HG03175 (cell line): ENCODE results near the gene NRP1.

Source experiments
- ATAC-seq: cut with Tn5 transposase; IDR thresholded peaks from one replicate; pipeline ENCODE4 v1.9.1; 2021; ENCODE audit warnings: mild to moderate bottlenecking, moderate library complexity; ENCODE audit not compliant: unreplicated experiment

NRP1 gene

DNA sequence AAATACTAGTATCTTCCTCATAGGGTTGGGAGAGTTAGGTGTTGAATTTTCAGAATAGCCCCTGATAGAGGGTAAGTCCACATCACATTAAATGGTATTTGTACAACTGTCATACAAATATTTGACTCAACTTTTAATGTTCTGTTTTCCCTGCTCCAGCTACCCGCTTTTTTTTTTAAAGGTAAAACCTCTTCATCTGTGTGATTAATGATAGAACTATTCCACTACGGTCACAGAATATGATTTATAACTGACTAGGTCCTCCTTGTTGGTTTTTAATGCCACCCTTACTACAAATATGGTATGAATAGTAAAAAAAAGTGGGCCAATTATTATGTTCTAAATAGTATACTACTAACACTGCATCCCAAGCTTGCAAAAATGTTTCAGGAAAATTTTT, 15.6 kb upstream of the NRP1 start:
- no peak for ATAC-seq

DNA sequence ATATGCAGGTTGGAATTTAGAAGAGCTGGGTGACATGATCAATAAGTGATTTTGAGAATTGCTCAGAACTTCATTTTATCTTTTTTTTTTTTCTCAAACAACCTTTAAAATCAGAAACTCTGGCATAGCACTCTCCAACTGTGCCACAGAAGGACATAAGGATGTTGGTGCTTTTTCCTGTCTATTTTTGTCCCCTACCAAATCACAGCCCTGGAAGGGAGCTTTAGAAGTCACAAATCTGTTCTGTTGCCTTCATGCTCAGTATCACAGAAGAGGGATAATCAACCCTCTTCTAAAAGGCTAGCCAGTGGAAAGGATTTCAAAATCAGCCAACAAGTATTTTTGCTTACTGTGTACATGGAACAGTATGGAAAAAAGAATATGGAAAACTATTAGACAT, 14.8 kb upstream of the NRP1 start:
- no peak for ATAC-seq

DNA sequence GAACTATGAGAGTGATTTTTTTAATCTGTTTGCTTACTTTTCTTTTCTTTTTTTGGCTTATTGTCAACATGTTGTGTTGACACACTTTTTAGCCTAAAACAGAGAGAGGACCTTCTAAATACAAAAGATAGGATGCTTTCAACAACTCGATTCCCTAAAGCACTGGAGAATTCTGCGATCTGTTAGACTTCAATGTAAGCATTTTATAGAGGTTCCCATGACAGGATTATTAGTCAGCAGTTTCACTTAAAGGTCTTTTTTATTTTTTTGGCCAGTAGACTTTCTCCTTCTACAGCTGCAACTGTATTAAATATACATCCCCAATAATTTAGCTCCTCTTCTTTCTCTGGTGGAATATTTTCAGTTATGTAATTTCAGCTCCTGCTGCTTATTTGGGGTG, 12.7 kb upstream of the NRP1 start:
- no peak for ATAC-seq

DNA sequence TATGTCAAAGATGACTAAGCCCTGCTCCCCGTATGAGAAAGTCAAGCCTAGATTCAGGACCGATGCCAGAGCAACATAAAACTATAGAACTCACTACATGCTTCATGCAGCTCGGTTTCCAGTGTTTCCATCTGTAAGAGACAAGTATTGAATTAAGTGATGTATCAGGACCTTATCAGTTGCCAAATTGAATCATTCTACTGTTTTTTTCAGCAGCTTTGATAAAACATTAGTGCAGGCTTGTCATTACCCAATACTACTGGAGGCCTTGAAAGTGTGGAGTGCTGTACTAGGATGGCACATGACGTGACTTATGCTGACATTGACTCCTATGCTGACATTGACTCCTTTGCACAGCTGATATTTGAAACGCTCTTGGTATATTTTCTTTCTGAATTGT, 10.8 kb upstream of the NRP1 start:
- ATAC-seq: no peak

DNA sequence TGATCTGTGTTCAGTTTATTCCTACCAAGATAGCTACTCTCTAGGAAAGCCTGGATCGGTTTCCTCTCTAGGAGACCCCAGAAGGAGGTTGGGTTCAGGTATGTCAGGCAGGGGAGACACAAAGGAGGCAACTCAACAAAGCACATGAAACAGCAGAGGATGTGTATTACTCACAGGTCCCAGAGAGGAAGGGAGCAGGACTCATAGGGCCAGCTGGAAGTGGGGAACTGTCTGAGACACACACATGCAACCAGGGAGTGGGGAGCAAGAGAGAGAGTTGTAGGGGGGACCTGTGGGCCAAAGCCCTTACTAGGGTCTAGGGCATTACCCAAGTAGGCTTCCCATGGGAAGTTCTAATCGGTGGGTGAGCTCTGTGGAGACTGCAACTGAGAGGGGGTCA, 10.2 kb upstream of the NRP1 start:
- no peak for ATAC-seq

DNA sequence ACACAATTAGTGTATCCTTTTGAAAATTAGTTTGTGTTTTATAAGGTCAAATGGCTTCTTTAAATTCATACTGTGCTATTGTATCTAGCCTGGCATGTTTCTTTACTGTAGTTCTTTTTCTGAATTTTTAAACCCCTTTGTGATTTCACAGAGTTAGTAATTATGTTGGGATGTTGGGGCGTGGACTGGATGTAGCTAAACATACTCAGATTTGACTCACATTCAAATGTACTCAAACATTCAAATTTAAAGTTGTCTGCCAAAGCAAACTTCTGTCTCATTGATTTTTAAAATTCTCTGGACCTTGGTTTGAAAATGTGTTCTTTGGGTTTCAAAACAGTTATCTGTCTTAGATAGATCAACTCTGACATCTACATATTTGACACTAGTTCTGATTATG, 7.2 kb upstream of the NRP1 start:
- no peak for ATAC-seq

DNA sequence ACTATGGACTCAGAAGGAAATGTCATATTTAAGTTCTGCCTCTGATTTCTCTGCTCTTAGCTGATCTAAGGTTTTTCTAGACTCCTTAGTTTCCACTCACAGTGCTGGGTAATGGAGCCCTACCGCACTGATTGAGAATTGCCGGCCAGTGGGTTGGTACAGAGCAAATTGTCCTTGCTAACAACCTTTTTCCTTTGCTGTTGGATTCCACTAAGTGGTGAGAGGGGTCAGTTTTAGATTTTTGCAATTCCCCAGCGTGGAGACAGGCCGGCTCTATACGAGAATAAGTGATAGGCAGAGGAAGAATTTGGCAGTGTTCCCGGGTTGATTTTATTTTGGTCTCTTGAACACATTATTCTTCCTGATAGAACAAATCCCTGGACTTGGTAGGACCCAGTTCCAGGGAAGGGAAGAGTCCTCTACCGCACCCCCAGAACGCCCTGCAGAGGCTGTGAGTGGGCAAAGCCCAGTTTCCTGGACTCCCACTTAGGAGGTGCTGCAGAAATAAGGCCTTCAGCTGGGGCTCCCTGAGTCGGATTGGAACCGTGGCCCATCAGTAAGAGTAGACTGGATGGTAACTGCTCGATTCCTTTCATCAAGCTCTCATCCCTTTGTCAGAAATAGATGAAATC, 3.0 kb upstream of the NRP1 start:
- no peak for ATAC-seq

DNA sequence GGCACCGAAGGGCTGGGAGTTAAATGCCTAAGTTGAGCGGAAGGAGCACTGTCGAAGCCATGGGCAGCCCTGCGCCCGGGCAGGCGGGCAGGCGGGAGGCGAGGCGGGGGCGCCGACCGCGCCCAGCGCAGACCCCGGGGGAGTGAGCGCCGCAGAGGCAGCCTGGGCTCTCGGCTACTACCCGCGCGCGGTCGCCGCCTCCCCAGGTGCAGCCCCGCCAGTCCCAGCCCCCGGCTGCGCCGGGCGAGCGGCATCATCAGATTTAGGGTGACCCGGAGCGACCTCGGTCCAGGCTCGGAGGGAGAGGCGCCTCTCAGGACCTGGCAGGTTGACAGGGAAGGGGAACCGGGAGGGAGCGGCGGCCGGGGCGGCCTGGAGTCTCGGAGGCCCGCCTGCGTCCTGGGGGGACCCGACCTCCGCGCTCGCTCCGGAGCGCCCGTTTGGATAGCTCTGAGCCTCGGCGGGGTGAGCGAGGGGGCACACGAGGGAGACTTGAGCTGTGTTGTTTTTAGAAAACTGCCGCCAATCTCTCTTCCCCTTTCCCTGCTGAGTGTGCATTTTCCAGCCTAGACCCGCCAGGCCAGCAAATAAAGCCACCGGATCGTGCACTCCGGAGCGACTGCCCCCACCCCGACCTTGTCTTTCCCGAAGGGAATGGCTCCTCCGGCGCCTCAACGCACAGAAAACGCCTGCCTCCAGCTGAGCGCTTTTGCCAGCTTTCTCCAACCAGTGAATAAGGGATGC, 2.3 kb upstream of the NRP1 start:
- ATAC-seq: no peak

DNA sequence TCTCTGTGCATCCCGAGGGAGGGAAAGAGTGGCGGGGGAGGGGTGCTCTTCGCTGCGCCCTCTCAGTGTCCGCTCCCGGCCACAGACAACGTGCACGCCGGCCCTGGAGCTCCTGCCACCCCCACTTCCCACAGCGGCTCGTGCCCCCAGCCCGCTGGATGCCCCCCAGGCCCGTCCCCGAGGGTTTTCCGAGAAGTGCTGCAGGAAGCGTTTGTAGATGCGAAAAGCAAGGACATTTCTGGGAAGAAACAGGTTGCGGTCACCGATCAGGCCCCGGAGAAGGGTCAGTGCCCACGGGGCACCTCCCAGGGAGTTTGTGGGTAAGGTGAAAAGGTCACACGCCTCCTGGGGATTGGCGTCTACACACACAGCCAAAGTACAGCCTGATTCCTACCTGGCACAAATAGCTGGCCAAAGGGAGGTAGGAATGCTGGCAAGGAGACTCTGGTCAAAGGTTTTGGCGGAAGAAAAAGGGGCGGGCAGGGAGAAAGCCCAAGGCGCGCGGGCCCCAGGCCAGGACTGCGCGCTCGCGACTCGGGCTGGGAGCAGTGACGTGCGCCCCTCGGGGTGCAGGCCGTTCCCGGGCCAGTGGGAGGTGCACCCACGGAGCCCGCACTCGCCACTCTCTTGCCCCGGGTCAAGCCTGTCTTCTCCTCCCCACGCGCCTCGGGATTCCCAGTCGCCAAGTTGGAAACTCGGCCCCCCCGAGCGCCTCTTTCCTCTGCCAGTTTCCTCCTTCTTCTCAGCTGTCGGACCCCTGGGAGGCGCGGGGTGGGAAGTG, 1.5 kb upstream of the NRP1 start:
- ATAC-seq: no peak

DNA sequence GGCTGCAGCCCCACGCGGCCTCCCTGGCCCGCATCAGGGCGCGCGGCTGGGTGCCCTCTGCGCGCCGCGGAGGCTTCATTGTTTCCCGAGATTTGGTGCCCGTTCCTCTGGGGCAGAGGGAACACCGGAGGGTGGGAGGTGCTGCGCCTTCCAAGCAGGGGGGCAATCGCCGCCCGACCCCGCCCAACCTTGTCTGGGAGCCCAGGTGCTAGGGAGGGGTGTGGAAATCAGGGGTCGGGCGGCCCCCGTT, 1.0 kb upstream of the NRP1 start:
- peak; percentile 26 for ATAC-seq

DNA sequence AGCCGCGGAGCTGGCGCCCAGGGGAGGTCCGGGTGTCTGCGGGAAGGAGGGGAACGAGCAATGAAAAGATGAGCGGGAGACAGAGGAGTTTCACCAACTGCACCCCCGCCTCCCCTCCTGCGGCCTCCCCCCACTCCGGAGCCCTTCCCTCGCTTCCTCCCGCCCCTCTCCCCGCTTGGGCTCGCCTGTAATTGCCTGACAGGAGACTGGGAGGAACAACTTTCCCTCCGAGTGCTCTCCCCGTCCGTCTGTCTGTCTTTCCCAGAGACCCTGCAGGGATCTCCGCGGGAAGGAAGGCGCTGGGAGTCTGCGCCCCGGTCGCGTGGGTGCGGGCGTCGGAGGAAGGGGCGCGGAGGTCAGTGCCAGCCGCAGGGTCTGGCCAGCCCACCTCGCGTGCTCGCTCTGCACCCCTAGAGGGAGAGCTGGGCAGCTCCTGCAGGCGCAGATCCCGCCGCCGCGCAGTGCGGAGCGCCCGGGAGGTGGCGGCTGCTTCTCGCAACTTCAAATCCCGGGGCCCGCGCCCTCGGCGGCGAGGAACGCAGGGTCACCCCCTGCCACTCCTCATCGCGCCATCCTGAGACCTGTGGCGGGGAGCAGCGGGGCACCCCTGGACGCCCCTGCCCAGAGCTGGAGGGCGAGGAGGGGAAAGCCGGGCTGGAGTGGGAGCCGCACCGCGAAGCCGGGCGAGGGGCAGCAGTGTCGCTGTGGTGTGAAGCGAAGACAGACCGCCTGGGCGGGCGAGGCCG, 511 bp upstream of the NRP1 start:
- ATAC-seq: peak; percentile 36

DNA sequence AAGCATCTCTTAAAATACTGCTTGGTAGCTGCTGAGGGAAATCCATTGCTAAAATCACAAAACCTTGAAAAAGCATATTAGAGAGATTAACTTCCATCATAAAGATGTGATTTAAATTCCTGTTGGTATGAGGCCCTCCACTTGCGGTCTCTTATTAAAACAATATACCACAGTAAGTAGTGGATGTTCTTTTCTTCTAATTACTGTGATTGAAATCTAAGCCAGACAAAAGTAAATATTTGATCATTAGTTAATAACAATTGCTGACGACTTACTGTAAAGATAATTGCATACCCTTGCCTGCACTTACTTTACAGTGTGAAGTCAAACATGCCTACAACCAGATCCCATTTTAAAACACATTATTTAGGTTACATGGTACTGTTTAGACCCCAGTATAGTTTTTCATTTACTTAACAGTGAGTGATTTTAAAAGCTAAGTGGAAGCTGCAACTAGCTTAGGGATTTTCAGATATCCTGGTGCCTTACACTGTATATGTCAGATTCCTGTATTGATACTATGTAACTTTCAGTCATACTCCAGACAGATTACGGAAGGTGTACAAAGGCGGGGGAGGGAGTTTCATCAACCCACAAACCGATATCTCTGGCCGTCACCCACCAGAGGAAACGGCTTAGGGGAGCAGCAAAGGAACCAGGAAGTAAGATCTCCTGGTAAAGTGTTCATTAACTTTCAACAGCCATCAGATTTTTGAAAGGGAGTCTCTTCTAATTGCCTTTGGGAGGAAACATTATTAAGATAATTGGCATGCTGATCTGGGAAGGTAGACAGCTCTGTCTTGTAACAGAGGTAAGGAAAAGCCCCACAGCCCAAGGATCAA, 986 bp downstream of the NRP1 start:
- ATAC-seq: no peak

DNA sequence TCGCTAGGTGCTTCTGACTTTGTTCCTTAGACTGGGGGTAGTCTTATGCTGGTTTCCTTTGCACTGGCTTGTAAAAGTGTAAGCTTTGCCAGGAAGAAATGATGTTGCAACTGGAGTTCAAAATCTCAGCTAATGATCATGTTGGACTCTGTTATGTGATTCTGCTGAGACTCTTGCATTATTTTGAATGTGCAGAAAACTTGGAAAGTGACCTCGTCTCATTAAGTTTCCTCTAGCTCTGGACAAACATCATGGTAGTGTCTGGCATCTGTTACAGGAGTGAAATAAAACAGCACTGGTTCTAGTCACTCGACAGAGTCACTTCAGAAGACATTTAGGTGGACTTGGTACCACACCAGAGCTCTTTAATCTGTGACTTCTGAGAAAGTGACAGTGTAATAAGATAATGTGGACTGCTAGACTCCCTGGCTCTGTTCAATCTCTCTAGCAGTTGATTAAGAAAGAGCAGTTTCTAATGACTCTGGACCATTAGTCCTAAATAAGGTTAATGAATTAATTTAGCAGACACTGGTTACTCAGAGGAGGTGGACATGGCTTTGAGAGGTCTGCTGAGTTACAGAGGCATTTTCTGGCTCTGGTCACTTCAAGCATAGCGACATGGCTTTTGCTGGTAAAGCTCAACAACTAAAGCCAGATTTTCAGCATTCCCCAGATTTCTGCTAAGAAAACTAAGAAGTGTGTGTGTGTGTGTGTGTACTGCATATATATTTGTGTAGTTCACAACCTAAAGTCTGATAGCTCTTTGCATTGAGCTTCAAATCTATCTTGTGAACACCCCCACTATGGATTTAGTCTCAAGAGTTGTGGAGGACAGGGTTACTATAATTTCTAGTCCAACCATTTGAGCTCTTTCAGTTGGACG, 2.0 kb downstream of the NRP1 start:
- no peak for ATAC-seq

DNA sequence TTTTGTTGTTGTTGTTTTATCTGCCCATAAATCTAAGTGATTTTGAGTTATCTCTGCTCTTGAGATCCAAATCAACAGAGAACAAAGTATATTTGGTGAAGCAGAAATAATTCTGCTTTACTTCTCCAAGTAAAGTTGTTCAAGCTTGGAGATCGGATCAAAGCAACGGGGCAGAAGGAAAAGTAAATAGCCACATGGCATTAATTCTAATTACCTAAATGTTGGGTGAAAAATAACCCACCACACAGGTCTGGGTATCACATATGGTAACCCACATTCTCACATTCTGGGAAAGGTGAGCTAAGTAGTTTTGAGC, 3.1 kb downstream of the NRP1 start:
- no peak for ATAC-seq

DNA sequence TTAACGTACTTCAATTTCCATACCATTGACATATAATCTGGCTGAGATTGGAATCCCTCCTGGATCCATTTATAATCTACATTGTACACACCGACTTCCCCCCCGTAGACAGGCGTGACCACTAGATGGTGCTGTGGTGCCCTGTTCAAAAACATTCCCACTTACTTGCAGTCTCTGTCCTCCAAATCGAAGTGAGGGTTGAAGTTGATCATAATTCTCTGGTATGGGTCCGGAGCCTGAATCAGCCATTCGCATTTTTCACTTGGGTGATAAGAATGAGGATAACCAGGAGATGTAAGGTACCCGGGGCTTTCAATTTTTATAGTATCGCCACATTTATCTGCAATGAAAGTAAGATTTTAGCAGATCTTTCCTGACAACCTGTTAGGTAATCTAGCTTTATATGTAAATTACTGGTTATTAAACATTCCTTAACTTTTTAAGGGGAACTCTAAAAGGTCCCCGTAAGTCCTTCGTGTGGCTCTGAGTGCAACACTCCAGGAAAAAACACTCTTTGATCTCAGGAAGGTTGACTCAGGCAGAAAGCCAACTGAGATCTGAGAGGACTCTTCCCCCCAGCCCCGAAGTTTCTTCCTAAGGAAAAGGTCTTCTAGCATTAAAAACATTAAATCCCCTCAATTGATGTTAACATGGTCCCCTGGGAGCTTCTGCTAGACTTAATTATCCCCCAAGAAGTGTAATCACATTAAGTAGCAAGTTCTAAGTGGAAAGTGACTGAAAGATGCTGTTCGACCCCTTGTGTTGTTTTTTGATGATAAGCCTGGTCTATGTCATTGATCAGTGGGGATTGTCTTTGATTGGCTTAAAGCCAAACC, 3.7 kb downstream of the NRP1 start:
- no peak for ATAC-seq

DNA sequence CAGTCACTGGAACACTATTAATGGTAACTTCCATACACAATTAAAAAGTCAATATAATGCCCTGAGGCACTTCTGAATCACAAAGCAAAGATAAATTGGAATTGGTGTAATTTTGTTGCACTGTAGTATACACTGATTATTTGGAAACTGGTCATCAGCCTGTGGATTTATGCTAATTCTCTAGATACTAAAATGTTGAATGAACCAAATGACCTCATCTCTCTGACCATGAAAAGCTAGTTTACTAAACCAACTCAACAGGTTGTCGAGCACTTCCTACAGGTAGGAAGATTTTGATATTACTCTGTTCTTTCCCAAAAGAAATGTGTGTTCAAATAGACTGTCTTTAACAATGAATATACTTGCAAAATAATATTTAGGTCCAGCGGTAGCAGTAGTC, 5.3 kb downstream of the NRP1 start:
- no peak for ATAC-seq

DNA sequence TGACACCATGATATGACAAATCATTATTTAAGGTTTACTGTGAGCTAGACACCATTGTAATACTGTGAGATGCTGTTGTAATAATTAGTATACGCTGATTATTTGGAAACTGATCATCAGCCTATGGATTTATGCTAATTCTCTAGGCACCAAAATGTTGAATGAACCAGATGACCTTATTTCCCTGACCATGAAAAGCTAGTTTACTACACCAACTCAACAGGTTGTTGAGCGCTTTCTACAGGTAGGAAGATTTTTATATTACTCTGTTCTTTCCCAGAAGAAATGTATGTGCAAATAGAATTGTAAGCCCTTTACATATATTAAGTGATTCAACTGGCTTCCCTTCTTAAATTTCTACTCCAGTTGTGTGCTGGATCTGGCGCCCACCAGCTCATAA, 6.2 kb downstream of the NRP1 start:
- ATAC-seq: no peak

DNA sequence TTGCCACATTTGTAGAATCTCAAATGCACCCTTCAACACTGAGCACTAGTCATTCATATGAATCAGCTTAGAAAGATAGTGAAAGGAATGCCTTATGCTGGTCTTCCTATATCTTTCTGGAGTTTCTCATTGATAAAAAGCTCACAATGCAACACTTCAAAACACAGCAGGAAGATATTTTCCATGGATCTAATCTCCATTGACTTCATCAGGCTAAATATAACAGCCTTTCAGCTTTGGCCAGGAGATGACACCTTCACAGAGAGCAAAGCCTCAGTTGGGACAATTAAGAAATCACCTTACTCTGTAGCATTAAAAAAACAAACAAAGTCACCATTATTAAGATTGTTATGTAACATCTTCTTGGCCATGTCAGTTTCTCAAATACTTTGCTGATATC, 6.7 kb downstream of the NRP1 start:
- ATAC-seq: no peak

DNA sequence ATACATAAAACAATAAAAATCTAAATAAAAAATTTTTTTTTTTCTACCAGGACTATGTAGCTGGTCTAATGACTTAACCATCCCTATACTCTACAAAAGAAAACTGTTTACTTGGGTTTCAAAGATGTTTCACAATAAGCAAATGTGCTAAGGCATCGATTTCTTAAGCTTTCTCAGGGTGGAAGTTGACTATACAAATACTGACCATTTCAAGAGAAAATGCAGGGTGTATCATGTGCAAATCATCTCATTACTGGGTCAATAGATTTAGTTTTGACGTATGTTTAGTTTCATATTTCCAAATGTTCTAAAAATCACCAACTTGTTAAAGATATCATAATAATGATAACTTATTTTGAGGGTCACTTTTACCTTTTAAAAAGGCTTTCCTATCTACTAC, 7.5 kb downstream of the NRP1 start:
- no peak for ATAC-seq
